ENCODE results near the gene SPATA32.
A peak's percentile ranks its signal among the peaks of the same experiment; 100 is the strongest.

SPATA32 gene

DNA sequence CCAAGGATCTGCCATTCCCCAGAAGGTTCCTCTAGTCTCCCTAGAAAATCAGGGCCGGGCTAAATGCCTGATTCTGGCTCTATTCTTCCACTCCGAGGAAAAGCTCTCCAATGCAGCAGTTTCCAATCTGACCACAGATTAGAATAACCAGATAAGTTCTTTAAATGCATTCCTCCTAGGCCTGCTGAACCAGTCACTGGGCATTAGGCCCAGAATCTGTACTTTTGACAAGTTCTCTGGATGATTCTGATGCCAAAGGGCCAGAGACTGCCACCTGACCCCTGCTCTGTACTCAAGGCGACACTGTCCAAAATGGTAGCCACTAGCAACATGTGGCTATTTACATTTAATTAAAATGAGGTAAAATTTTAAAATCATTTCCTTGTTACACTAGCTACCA is 32.6 kb upstream of the SPATA32 start:
- no peak for DNase-seq (ENCODE audit: low read depth in 1 of 2, low spot score in 1 of 2)

- no peak for DNase-seq (ENCODE audit: low read depth in 1 of 2, low spot score in 1 of 2)
These were observed 31.7 kb upstream of the SPATA32 start for GRCh38 chr17:45293413-45294211.

GRCh38 chr17:45292696-45293412 is 31.0 kb upstream of the SPATA32 start:
- DNase-seq (ENCODE audit: low read depth in 1 of 2, low spot score in 1 of 2), result no peak

DNA sequence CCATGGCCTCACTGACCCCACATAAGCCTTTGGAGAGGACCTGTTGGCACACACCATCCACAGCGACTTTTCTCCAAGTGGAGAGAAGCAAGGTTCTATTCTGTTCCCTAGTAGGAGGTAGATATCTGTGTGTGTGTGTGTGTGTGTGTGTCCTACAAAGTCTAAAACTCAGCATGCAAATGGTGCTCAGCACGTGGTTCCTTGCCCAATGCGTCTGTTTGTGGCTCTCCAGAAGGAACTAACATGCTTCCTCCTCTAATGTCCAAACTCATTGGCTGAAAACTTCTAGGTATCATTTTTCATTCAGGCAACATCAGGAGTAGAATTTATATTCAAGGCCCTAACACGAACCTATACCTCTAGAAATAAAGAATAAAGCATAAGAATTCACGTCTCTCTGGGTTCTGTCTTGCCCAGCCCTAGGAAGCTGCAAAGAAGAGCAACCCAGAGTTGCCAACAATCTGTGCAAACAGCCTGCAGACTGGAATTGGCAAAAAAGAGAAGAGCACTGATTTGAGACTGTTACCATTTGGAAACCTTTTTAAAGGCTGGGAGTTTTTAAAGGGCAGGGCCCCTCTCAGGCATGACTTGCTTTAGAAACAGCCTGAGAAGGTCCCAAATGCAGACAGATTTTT is 29.4 kb upstream of the SPATA32 start:
- DNase-seq (ENCODE audit: low read depth in 1 of 2, low spot score in 1 of 2), result no peak

GRCh38 chr17:45290269-45290765 is 28.4 kb upstream of the SPATA32 start:
- DNase-seq (ENCODE audit: low read depth in 1 of 2, low spot score in 1 of 2), result no peak

DNA sequence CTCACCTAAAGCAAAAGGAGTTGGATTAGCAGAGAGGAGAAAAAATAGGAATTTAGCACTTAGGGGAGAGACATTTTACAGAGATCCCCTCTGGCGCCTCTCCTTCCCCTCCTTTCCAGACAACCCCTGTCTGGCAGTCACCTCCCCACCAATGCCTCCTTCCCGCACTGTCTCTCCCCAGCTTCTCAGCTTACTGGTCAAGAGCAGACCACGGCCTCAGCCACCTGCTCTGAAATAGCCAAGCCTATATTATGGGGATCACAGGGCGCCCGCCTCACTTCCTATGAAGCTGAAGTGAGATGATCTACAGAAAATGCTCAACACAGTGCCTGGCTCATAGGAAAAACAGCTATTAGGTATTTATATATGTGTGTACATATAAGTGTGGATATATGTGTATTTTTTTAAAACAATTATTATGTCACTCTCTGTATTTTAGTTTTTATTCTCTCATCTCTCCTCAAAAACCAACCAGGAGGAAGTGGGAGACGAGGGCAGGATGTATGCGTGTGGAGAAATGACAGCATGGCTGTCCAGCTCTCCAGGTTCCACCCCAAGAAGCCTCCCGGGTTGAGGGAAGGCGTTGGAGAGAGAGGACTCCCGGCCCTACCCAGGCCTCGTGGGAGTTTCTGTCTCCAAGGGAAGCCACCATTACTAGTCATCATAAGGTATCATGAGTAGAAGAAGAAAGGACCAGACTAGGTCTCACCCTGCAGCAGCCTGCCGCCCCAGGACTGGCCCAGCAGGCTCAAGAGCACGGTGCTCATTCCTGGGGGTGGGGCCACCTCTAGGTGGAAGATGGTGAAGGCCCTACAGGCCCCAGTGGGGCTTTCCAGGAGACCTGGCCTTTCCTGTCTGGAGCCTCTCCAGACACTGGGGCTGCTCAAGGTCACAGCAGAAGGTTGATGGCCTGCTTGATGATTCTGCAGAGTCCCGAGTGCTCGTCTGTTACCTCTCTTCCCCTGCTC is 27.7 kb upstream of the SPATA32 start:
- no peak for DNase-seq (ENCODE audit: low read depth in 1 of 2, low spot score in 1 of 2)

- DNase-seq (ENCODE audit: low read depth in 1 of 2, low spot score in 1 of 2), result no peak
These were observed 26.9 kb upstream of the SPATA32 start for GRCh38 chr17:45288825-45289224.

DNA sequence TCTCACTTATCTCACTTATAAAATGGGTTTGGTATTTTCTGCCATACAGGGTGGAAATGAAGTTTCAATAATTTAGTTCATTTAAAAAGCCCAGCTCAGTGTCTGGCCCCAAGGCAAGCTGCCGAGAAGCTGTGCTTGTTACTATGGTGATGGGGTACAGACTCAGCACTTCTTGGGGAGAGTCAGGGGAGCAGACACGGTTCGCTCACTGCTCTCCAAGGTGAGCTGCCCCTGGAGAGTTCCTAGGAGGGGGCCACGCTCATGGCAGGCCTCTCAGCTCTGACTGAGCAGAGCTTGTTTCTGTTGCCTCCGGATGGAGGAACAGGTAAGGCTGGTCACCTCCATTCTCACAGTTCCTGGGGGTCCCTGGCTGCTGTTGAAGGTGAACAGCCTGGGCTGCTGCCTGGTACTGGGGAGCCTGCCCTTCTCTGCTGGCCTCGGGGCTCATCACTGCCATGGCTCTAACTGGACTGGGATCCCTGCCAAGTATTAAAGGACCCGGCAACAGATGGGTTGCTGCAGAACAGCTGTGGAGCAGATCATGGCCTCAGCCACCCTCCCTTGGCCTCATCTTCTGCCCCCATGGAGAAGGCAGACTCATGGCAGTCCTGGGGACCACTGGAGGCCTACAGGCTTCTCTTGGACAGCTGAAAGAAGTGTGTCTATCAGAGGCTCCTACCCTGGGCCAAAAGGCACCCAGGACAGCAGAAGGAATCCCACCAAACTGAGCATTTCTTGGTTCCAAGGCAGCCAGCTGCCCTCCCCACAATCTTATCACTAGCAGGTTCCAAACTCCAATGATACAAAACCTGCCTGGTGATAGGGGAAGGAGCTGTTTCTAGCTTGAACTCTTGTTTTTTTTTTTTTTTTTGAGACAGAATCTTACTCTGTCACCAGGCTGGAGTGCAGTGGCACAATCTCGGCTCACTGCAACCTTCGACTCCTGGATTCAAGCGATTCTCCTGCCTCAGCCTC is 25.9 kb upstream of the SPATA32 start:
- no peak for DNase-seq (ENCODE audit: low read depth in 1 of 2, low spot score in 1 of 2)

- no peak for DNase-seq (ENCODE audit: low read depth in 1 of 2, low spot score in 1 of 2)
These were observed 24.4 kb upstream of the SPATA32 start for GRCh38 chr17:45286286-45286685.

GRCh38 chr17:45284176-45285140 is 22.6 kb upstream of the SPATA32 start:
- peak in 1 of 2 donors; percentile 20 for DNase-seq (ENCODE audit: low read depth in 1 of 2, low spot score in 1 of 2)

- no peak for DNase-seq (ENCODE audit: low read depth in 1 of 2, low spot score in 1 of 2)
These were observed 21.8 kb upstream of the SPATA32 start for GRCh38 chr17:45283711-45284110.

DNA sequence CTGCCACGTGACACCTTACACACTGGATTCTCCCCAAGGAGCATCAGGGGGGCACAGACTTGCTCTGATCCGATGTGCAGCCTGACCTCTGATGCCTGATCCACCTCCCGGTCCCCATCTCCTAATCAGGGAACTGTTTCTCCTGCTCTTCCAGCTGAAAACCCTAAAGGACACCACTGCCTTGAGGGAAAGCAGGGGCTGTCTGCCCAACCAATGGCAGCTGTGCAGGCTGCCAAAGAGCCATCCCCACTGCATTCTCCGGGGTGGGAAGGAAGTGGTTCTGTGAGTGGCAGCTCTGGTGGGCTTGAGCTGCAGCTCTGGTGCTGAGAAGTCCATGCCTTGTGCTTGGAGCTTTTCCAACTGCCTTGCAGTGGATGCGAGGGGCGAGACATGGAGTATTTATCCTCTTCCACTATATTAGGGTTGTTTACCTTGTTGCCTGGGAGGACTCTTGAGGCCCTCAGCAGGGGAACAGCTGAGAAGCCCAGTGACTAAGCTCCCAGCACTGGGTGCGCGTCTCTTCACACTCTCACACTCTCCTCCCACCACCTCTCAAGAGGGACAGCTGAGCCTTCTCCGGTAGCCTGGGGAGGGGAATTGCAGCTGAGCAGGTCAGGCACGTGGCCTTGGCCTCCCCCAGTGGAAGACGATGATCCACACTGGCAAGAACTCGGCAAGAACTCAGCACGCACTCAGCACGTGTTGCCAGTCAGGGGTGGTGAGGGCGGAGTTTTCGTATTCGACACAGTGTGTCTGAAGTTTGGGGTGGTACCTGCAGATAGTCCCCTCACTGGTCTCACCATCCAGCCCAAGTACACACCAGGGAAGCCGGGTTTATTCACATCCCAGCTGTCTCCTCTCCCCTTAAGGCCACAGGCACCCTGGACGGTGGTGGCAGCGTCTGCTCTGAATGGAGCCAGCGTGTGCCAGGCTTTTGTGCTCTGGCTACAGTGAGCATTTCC is 21.1 kb upstream of the SPATA32 start:
- no peak for DNase-seq (ENCODE audit: low read depth in 1 of 2, low spot score in 1 of 2)

DNA sequence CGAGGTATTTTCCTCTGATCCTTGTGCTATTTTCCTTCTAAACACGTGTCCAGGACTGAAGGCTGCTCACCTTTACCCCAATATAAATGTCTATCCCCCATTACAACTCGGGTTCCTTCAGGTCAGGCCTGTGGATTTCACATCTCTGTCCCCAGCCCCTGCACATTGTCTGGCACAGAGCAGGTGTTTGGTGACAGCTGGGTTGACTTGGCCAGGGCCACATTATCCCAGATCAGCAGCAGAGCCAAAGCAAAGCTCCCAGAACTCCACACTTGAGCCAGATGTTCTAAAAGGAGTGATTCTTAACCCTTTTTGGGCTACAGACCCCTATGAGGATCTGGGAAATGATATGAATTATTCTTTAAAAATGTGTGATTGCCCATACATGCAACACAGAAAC is 18.0 kb upstream of the SPATA32 start:
- DNase-seq (ENCODE audit: low read depth in 1 of 2, low spot score in 1 of 2), result no peak

DNA sequence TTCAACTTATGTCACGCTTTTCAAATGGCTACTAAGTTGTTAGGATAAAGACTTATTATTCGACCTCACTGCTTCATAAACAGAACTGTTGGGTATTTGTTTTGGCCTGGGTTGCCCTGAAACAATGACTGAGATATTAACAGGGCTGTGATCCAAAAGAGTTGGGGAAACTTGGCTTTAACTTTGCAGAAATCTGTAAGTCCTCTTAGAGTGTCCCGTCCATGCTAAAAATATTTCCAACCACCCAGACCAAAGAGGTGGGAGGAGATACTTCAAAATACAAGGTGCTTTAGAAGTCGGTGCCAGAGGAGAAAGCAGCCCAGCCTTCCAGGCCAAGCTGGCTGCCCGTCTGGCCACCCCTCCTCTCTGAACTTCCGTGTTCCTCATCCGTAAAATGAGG is 16.1 kb upstream of the SPATA32 start:
- no peak for DNase-seq (ENCODE audit: low read depth in 1 of 2, low spot score in 1 of 2)

GRCh38 chr17:45277216-45277849 is 15.4 kb upstream of the SPATA32 start:
- DNase-seq (ENCODE audit: low read depth in 1 of 2, low spot score in 1 of 2), result peak; percentile 78 to 85

GRCh38 chr17:45276031-45276430 is 14.1 kb upstream of the SPATA32 start:
- DNase-seq (ENCODE audit: low read depth in 1 of 2, low spot score in 1 of 2), result no peak

DNA sequence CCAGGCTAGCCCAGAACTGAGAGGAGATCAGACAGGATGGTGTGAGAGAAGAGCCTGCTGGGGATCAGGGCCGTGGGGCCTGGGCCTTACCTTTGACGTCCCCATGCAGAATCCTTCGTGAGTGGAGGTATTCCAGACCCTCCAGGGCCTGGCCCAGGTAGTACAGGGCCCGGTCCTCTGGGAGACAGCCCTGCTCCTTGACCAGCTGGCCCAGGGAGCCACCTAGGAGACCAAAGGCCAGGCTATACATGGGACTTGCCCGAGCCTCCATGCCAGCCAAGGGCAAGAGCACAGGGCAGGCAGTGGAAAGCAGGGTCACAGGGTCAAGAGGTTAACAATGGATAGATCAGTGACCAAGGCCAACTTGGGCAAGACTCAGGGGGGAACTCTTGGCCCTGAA is 12.1 kb upstream of the SPATA32 start:
- DNase-seq (ENCODE audit: low read depth in 1 of 2, low spot score in 1 of 2), result no peak

Measured in activated T-helper 1 cell treated with anti-CD3 and anti-CD28 coated beads, Interleukin-2, amount 50 U/mL, for 16 hours (primary cell).